Stimulated activated CD4-positive, alpha-beta T cell treated with anti-CD3 and anti-CD28 coated beads, Interleukin-1b, Interleukin-23, amount 100 ng/mL, for 48 hours (primary cell): ENCODE measurements around the gene TPCN2.
A peak's percentile ranks its signal among the peaks of the same experiment; 100 is the strongest.
"Not testable (repeated sequence)": the region's sequence is repeated elsewhere in the genome, so short reads cannot be mapped to it uniquely, and the experiment has no call there.

Source experiments
- DNase-seq: peaks from one replicate; pipeline ENCODE4 v3.0.0-alpha.2; 2020

Gene TPCN2

DNA sequence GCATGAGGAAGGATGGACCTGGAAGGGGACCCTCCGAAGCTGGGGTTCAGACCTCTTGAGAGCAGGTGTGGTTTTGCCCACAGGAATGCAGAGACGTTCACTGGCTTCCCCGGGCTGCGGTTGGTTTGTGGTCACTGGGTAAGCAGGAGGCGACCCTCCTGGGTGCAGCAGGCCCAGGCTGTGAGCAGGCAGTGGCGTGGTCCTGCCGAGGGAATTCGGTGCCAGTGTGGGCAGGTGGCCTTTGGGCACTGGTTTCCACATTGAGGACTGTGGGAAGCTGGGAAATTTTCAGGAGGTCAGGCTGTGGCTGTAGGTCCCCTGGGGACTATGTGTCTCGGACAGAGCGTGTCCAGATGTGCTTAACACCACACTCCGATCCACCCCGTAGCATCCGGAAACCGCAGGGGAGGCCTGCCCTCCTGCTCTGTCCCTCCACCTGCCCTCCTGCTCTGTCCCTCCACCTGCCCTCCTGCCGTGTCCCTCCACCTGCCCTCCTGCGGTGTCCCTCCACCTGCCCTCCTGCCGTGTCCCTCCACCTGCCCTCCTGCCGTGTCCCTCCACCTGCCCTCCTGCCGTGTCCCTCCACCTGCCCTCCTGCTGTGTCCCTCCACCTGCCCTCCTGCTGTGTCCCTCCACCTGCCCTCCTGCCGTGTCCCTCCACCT is 27.5 kb downstream of the TPCN2 start:
- no peak for DNase-seq

DNA sequence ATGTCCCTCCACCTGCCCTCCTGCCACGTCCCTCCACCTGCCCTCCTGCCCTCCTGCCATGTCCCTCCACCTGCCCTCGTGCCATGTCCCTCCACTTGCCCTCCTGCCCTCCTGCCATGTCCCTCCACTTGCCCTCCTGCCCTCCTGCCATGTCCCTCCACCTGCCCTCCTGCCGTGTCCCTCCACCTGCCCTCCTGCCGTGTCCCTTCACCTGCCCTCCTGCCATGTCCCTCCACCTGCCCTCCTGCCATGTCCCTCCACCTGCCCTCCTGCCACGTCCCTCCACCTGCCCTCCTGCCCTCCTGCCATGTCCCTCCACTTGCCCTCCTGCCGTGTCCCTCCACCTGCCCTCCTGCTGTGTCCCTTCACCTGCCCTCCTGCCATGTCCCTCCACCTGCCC is 28.2 kb downstream of the TPCN2 start:
- not testable (repeated sequence) for DNase-seq

DNA sequence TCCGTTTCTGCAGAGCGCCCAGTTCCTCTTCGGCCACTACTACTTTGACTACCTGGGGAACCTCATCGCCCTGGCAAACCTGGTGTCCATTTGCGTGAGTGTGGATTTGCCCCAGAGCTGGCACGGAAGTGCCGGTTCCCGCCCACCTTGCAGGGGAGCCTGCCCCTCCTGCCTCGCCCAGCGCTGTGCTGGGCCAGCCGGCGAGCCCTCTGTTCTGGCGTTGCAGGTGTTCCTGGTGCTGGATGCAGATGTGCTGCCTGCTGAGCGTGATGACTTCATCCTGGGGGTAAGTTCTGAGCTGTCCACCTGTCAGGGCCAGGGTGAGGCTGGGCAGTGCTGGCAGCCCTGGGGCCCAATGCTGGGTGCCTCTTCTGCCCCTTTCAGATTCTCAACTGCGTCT is 29.8 kb downstream of the TPCN2 start:
- DNase-seq: no peak

GRCh38 chr11:69078930-69079605 is 30.3 kb downstream of the TPCN2 start:
- no peak for DNase-seq

DNA sequence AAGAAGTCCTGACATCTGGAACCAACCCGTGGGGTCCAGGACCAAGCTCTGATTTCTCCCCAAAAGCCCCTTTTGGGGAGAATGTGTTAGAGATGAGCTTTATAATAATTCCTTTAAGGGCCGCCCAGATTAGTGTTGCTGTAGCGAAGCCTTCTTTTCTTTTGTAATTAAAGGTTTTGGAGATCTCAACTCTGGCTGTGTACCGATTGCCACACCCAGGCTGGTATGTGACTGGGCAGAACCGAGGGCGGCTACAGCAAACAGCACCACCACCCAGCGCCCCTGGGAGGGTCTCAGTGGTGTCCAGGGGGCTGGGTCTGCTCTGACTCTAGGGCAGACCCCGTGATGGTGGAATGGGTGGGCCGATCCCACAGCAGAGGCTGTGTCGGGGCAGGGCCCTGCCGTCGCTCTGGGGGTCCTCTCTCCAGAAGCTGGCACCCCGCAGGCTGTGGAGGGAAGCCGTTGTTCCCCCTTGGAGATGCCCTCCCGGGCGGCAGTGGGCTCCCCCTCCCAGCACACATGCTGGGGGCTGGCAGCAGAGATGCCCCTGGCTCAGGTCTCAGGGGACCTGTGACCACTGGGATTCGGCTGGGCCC is 31.0 kb downstream of the TPCN2 start:
- DNase-seq: no peak

DNA sequence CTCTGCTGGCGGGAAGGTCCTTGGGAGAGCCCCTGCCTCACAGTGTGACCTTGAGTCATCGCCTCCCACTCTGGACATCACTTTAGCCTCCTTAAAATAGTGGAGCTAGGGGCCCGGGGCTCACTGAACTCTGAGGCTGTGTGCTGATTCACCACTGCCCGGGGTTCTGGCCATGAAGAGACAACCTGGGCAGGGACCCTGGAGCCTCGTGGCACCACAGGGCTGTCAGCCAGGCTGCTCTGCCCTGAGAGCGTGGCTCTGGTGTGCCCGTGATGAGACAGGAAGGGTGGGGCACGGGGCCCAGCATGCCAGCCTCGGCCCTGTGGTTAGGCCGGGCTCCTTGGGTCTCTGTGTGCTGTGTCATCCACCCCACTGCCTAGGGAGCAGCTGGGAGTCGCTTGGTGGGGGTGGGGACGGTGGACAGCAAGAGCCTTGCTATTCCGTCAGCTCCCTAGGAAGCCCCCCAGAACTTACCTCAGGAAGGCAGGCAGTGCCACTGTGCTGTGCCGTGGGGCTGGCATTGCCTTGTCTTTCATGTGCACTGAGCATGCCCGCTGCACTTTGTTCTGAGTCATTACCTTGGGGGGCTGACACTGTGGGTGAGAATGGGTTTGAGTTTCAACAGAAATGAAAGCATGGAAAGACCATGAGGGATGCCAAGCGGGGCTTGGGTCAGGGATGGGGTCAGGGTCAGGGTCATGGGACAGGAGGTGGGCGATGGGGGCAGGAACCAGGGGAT is 31.7 kb downstream of the TPCN2 start:
- DNase-seq: no peak

- DNase-seq: no peak
These were observed 32.4 kb downstream of the TPCN2 start for GRCh38 chr11:69081180-69081579.

DNA sequence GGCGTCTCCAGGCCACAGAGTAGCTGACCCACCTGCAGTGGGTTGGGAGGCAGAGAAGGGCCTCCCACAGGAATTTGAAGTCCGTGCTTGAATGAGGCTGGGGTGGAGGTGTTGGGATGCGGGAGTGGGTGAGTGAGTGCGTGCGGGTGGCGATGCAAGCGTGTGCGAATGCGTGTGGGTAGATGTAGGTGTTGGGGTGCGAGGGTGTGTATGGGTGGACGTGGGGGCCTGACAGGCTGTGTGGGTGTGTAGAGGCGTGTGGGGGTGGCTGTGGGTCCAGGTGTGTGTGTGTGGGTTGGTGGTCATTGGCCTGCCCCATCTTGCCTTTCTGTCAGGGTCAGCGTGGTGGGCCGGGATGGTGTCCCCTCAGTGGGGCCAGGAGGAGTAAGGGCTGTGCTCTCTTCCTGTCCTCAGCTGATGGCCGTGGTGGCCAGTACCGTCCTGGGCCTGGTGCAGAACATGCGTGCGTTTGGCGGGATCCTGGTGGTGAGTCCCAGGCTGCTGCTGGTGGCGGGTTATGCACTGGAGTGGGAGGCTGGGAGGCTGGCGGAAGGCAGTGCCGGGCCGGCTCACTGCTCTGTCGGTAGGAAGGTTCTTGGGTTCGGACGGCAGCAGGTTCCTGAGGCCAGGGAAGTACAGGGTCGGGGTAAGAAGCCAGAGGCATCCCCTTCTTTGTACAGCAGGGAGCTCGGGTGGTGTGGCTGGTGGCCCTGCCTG is 35.0 kb downstream of the TPCN2 start:
- DNase-seq: no peak

DNA sequence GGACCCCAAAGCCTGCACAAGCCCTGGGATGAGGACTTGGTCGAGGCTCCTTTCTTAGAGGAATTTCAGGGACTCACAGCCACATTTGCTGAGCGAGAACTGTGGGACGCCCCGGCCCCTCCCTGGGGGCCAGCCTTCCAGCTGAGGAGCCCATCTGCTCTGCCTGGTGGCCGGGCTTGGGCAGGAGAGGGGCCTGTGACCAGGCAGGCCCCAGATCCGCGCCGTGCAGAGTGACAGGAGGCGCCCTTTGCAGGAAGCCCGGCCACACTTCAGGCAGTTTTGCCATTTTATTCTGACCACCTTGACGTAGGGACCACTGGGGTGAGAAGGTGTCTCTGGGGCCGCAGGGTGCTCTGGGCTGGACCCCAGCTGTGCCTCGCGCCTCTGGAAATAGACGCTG is 35.6 kb downstream of the TPCN2 start:
- no peak for DNase-seq

- no peak for DNase-seq
These were observed 36.9 kb downstream of the TPCN2 start for GRCh38 chr11:69085490-69086095.

DNA sequence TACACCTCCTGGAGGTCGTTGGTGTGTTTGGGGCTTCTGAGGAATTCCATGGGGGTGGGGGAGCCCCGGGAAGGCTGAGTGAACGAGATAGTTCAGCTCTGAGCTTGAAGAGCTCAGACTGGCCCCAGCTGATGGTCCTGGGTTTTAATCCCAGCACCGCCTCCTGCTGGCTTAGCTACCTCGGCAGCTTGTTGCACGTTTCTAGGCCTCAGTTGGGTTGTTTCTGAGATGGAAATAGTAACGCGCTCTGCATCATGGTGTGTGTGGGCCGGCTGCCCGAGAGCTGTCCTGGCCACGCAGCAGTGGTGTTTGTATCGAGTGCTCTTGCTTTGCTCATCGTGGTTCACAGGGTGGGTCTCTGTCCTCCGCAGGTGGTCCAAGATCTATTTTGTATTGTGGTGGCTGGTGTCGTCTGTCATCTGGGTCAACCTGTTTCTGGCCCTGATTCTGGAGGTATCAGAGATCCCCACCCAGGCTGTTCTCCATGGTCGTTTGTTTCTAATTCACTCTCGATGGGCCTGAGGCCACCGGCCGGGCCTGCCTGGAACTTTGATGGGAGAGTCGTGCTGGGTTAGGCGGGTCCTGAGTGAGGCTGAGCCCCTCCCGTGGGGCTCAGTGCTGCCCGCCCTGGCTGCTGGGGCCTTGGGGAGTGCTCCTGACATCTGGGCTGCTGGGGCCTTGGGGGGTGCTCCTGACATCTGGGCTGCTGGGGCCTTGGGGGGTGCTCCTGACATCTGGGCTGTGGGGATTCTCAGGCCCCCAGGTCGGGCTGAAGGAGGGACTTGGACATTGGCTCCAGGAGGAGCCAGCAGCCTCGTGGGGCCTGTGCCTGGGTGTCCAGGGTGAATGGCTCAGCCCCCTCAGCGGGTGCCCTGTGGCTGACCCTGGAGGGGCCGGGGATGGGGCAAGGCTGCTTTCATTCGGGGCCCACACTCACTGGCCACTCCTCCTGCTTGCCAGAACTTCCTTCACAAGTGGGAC is 37.7 kb downstream of the TPCN2 start:
- no peak for DNase-seq

DNA sequence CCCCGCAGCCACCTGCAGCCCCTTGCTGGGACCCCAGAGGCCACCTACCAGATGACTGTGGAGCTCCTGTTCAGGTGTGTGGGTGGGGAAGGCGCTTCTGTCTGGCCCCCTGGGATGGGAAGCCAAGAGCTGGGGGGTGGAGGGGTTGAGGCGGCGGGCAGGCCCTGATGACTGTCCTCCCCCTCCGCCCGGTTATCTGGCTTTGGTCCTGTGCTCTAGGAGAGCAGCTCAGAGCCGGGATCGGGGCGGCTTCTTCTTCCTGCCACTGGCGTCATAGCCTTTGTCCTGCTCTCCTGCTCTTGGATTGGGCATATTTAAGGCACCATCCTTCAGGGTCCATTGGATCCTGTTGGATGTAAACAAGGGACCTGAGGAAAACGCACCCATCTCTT is 38.4 kb downstream of the TPCN2 start:
- no peak for DNase-seq

DNA sequence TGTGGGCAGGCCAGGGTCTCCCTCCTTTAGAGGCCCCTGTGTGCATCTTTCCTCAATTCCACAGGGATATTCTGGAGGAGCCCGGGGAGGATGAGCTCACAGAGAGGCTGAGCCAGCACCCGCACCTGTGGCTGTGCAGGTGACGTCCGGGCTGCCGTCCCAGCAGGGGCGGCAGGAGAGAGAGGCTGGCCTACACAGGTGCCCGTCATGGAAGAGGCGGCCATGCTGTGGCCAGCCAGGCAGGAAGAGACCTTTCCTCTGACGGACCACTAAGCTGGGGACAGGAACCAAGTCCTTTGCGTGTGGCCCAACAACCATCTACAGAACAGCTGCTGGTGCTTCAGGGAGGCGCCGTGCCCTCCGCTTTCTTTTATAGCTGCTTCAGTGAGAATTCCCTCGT is 39.1 kb downstream of the TPCN2 start:
- no peak for DNase-seq

- peak; percentile 58 for DNase-seq
These were observed 40.0 kb downstream of the TPCN2 start for GRCh38 chr11:69088676-69089146.

GRCh38 chr11:69089258-69089657 is 40.5 kb downstream of the TPCN2 start:
- DNase-seq: no peak

DNA sequence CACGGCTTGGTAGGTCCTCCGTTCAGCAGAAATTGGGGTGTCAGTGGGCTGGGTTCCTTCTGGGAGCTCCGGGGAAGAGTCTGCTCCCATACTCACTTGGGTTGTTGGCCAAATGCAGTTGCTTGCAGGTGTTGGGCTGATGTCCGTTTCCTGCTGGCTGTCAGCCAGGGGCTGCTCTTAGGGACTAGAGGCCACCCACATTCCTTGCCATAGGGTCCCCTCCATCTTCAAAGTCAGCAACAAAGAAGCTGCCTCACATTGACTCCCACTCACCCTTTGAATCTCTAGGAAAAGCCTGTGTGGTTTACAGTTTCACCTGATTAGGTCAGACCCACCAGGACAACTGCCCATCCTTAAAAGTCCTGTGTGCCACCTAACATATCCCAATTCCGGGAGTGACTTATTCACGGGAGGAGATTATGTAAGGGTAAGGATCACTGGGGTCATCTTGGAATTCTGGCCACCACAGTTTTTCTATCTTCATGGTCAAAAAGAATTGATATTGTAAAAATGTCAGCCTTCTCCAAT is 43.0 kb downstream of the TPCN2 start:
- DNase-seq: no peak

DNA sequence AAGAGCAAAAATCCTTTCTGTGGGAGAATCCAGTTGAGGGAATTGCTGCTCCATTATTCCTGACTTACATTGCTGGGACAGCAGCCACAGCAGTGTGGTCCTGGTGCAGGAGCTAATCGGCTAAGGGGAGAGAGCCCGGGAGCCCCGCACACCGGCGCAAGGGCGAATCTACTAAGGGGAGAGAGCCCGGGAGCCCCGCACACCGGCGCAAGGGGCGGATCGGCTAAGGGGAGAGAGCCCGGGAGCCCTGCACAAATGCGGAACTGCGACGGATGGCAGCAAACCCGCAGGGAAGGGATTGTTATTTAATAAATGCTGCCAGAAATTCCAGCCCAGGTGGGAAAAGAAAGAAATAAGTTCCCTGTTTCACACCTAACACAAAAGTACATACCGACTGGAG is 43.5 kb downstream of the TPCN2 start:
- DNase-seq: no peak

DNA sequence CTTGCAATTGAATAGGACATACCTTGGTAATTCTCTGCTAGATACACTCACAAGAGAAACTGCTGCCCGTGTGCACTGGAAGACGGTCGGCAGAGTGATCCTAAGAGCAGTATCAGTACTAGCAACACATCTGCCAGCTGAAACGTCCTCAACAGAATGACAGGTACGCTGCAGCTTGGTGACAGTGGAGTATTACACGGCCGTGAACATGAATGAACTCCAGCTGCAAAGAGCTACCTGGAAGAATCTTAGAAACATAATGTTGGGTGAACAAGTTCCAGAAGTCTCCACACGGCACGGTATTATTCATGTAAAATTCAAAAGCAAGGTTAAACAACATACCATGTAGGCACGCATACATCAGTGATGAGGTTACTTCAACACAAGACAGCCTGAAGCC is 44.4 kb downstream of the TPCN2 start:
- no peak for DNase-seq

DNA sequence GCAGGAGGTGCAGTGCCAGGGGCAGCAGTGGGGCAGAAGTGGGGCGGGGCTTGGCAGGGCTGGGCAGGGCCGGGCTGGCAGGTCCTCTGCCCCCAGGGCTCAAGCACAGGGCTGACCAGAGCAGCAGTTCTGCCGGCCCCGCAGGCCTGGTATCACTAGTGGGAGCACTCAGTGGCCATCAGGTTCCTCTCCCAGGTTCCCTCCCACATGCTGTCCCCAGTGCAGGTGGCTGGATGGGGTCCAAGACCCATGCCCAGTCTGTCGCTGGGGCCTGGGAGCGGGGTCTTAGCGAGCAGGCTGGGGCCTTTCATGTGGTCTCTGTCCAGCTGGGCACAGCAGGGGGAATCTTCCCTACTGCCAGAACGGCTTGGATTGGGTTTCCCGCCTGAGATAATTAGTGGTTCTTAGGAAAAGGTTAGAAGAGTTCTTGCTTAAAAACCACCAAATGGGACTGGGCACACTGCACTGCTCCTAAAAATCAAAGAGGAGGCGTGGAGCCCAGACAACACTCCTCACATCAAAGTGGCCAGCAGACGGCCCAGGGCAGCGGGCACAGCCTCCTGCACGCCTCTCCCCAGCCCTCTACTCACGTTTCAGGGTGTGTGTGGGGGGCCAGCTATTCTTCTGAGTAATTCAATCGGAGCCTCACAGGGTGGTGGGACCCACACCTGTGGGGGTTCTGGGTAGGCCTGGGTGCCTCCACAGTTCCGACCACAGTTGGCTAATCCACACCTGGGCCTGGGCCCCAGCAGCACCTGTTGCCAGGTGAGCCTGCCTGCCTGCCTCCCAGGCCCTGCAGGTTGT is 45.6 kb downstream of the TPCN2 start:
- no peak for DNase-seq

GRCh38 chr11:69094915-69095290 is 46.2 kb downstream of the TPCN2 start:
- no peak for DNase-seq
